ENCODE data around the gene KCNAB3. TPM values are rescaled to one million over a fixed set of nuclear protein-coding genes. Genes with fewer than 3 reads are reported as not detected.
"Not testable (repeated sequence)": the region's sequence is repeated elsewhere in the genome, so short reads cannot be mapped to it uniquely, and the experiment has no call there.

The KCNAB3 gene
- 0.61 and 0.73 TPM in 2 replicates for total RNA-seq (2014; rRNA removed; shearing (Covaris generic))

DNA sequence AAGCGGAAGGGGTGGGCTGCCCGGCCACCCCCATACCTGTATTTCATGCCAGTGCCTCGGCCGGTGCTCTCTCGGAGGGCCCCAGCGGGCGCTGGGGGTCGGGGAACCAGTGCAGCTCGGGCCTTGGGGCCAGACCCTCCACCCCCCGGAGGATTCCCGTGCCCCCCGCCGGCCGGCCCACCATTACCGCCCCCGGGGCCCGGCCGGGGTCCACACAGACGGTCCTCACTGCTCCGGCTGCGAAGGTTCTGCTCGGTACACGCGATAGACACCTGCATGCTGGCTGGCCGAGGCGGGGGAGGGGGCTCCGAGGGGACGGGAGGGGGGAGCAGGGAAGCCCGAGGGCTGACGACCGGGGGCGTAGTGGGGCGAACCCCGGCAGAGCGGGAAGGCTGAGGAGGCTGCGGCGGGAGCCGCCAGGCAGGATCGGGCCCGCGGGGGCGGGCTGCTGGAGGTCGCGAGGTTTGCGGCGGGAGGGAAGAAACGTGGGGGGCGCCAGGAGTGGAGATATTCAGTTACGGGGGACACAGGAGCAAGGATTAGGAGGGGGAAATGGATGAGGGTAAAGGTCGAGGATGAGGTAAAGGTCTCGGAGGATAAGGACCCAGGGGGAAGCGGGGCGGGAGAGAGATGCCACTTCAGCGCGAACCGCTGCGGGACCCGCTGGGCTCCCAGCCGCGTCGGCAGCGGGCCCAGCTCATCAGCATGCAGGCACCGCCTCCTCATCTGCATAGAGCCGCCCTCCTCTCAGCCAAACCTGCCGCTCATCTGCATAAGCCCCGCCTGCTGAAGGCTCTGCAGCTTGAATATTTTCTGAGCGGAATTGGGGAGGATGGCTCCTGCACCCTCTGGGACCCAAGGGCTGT lies at the start of gene KCNAB3:
Gene KCNAB3, minus strand, starts transcription at position 699 of the 866 bp plus-strand sequence. Its CDS starts 421 bp downstream, at position 278.
- no peaks in the 10 kb centered on the region for H3K27me3 ChIP-seq
- DNase-seq, result no peak
- H3K36me3 ChIP-seq, result peaks cover 4% of the 10 kb centered on the region; the same call in 1 of the 2 replicates
- H3K27ac ChIP-seq, result no peak within 1 kb of the TSS
- no peak within 1 kb of the TSS for H3K4me3 ChIP-seq
- H3K9me3 ChIP-seq (replicated peaks), result no peaks in the 10 kb centered on the region
- 0 out of 2 replicates have a peak, but pooled peaks cover 3% of the 10 kb centered on the region for H3K4me1 ChIP-seq

DNA sequence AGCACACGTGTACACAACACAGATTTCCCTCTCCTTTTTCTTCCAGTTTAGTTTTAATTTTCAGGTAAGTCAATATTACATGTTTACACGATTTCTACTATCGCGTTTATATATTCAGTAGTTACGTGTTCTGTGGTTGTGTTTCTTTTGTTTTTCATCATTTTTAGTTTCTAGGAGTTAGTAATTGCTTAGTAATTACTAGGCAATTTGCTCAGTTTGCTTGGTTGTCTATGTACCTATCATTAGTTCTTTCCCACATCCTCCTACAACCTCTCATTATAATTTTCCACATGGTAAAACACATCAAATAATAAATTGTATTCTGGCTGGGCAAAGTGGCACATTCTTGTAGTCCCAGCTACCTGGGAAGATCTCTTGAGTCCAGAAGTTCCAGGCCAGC lies 48.1 kb upstream of the KCNAB3 start:
- Histone ChIP-seq H3K27ac (no peak overlapping the region), H3K27me3 (no peaks in the 10 kb centered on the region), H3K4me3 (no peak overlapping the region), H3K9me3 (replicated peaks) (no peaks in the 10 kb centered on the region), H3K36me3 (no peaks in the 10 kb centered on the region), H3K4me1 (no peaks in the 10 kb centered on the region)
- no peak for DNase-seq

DNA sequence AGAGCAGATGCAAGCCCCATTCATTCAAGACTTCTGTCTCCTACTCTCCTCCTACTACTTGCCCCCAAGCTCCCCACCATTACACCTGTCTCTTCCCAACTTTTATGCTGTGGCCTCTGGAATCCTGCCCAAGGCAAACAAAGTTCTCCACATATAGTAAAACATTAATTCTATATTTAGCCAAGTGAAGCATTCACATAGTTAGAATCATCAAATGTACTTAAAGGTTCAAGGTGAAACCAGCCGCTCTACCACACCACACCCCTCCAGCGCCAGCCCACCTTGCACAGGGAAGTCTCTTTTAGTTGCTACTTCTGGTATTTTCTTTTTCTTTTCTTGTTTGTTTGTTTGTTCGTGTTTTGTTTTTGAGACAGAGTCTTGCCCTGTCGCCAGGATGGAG lies 47.4 kb upstream of the KCNAB3 start:
- DNase-seq, result no peak
- no peak overlapping the region for H3K4me3 ChIP-seq
- H3K4me1 ChIP-seq, result no peaks in the 10 kb centered on the region
- no peaks in the 10 kb centered on the region for H3K9me3 ChIP-seq (replicated peaks)
- no peak overlapping the region for H3K27ac ChIP-seq
- no peaks in the 10 kb centered on the region for H3K36me3 ChIP-seq
- no peaks in the 10 kb centered on the region for H3K27me3 ChIP-seq

GRCh38 chr17:7974638-7975131 lies 45.0 kb upstream of the KCNAB3 start:
- Histone ChIP-seq H3K4me3 (no peak overlapping the region), H3K27me3 (no peaks in the 10 kb centered on the region), H3K36me3 (no peaks in the 10 kb centered on the region), H3K9me3 (replicated peaks) (no peaks in the 10 kb centered on the region), H3K27ac (no peak overlapping the region), H3K4me1 (no peaks in the 10 kb centered on the region)
- no peak for DNase-seq

DNA sequence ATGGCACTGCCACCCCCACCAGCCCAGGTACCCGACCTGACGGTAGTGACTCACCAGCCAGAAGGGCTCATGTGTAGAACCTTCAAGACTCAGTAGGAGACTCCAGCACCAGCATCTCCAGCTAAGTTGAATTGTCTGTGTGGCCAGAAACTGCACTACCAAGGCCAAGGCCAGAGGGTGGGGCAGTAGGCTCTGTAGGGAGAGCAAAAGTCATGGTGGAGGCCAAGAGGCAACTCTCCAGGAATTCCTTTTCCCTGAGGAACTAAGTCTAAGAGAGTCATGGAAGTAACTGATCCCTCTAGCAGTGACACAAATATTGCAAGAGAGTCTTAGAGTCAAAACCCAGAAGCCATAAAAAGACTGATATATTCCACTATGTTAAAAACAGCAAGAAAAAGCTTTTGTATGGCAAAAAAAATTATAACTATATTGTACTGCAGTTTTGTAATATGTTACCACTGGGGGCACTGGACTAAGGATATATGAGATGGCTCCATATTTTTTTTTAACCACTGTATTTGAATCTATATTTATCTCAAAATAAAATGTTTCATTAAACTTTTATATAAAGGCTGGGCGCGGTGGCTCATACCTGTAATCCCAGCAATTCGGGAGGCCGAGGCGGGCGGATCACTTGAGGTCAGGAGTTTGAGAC lies 42.6 kb upstream of the KCNAB3 start:
- no peaks in the 10 kb centered on the region for H3K36me3 ChIP-seq
- no peaks in the 10 kb centered on the region for H3K27me3 ChIP-seq
- no peaks in the 10 kb centered on the region for H3K9me3 ChIP-seq (replicated peaks)
- H3K27ac ChIP-seq, result no peak overlapping the region
- H3K4me1 ChIP-seq, result no peaks in the 10 kb centered on the region
- no peak overlapping the region for H3K4me3 ChIP-seq
- DNase-seq, result no peak

DNA sequence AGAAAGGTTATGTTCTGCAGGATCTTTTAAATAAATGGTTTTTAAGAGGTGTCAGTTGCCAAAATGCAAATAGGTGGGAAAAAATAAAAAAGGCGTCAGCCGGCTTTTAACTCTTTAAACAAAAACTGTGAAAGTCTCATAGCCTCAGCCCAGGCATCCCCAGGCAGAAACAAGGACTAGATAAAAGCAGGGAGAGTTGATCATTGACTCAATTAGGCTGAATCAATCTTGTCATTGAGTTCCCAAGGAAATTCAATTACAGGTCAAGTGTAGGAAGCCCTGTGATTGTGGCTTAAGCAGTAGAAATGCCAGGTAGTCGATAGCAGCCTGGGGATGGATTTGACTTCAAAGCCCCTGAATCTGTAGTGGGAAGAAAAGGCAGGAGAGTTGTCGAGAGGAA lies 42.0 kb upstream of the KCNAB3 start:
- Histone ChIP-seq H3K4me1 (no peaks in the 10 kb centered on the region), H3K4me3 (no peak overlapping the region), H3K27ac (no peak overlapping the region), H3K9me3 (replicated peaks) (no peaks in the 10 kb centered on the region), H3K36me3 (no peaks in the 10 kb centered on the region), H3K27me3 (no peaks in the 10 kb centered on the region)
- no peak for DNase-seq

GRCh38 chr17:7969433-7969832 lies 39.8 kb upstream of the KCNAB3 start:
- Histone ChIP-seq H3K4me1 (no peaks in the 10 kb centered on the region), H3K4me3 (no peak overlapping the region), H3K9me3 (replicated peaks) (no peaks in the 10 kb centered on the region), H3K36me3 (no peaks in the 10 kb centered on the region), H3K27me3 (no peaks in the 10 kb centered on the region), H3K27ac (no peak overlapping the region)
- no peak for DNase-seq

- H3K9me3 ChIP-seq (replicated peaks), result no peaks in the 10 kb centered on the region
- no peaks in the 10 kb centered on the region for H3K27me3 ChIP-seq
- no peak for DNase-seq
Measured at GRCh38 chr17:7967751-7968150, 38.1 kb upstream of the KCNAB3 start.

GRCh38 chr17:7961421-7961820 lies 31.8 kb upstream of the KCNAB3 start:
- Histone ChIP-seq H3K4me3 (no peak overlapping the region), H3K36me3 (no peaks in the 10 kb centered on the region), H3K9me3 (replicated peaks) (no peaks in the 10 kb centered on the region), H3K27me3 (no peaks in the 10 kb centered on the region), H3K27ac (no peak overlapping the region), H3K4me1 (no peaks in the 10 kb centered on the region)
- no peak for DNase-seq

More at GRCh38 chr17:7967751-7968150, 38.1 kb upstream of the KCNAB3 start:
- Histone ChIP-seq H3K4me1 (no peaks in the 10 kb centered on the region), H3K4me3 (no peak overlapping the region), H3K27ac (no peak overlapping the region), H3K36me3 (no peaks in the 10 kb centered on the region)

DNA sequence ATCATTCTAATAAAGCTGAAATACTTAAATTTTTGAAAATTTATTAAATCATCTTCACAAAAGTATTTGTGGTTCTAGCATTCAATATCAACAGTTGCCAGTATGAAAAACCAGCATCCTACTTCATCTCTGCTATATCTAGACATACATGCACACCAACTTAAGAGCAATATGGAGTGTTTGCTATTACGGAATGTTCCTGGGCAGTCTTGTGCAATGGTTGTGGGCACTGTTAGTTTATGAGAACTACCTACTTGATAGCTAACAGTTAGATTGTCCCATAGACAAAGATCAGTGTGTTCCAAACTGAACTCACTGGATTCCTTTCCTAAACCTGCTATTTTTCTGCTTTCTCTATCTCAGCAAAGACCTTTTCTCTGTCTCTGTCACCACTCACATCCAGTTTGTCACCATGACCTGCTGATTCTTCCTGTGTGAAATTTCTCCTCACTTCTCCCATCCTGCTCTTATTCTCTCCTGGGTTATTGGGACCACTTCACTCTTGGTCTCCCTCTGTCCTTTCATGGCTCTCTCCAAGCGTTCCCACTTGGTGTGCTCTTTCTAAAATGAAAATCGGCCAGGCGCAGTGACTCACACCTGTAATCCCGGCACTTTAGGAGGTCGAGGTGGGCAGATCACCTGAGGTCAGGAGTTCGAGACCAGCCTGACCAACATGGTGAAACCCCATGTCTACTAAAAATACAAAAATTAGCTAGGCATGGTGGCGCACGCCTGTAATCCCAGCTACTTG lies 30.0 kb upstream of the KCNAB3 start:
- Histone ChIP-seq H3K27me3 (no peaks in the 10 kb centered on the region), H3K9me3 (replicated peaks) (no peaks in the 10 kb centered on the region), H3K36me3 (no peaks in the 10 kb centered on the region), H3K4me1 (no peaks in the 10 kb centered on the region), H3K27ac (no peak overlapping the region), H3K4me3 (no peak overlapping the region)
- DNase-seq, result no peak

DNA sequence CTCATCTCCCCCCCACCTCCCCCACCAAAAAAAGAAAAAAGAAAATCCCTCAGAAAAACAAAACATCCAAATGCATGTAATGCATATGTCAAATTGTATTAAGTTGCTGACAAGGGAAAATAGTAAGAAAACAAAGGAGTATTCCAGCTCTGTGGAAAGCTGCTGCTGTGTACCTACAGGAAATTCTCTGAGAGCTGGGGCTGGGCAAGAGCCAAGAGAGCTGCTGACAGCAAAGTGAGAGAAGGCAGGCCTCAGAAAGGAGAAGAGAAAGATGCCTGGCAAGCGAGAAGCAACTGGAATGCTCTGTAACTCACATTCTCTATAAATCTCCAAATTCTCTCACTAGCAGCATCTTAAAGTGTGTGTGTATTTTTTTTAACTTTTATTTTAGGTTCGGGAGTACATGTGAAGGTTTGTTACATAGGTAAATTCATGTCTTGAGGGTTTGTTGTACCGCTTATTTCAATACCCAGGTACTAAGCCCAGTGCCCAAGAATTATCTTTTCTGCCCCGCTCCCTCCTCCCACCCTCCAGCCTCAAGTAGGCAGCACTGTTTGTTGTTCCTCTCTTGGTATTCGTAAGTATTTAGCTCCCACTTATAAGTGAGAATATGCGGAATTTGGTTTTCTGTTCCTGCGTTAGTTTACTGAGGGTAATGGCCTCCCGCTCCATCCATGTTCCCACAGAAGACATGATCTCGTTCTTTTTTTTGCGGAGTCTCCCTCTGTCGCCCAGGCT lies 26.7 kb upstream of the KCNAB3 start:
- Histone ChIP-seq H3K4me3 (no peak overlapping the region), H3K4me1 (no peaks in the 10 kb centered on the region), H3K27ac (no peak overlapping the region), H3K36me3 (no peaks in the 10 kb centered on the region), H3K9me3 (replicated peaks) (no peaks in the 10 kb centered on the region), H3K27me3 (no peaks in the 10 kb centered on the region)
- DNase-seq, result no peak

- Histone ChIP-seq H3K4me1 (no peaks in the 10 kb centered on the region), H3K27ac (no peak overlapping the region), H3K4me3 (no peak overlapping the region), H3K27me3 (no peaks in the 10 kb centered on the region), H3K9me3 (replicated peaks) (no peaks in the 10 kb centered on the region), H3K36me3 (no peaks in the 10 kb centered on the region)
- no peak for DNase-seq
Measured at GRCh38 chr17:7955414-7956227, 26.0 kb upstream of the KCNAB3 start.

DNA sequence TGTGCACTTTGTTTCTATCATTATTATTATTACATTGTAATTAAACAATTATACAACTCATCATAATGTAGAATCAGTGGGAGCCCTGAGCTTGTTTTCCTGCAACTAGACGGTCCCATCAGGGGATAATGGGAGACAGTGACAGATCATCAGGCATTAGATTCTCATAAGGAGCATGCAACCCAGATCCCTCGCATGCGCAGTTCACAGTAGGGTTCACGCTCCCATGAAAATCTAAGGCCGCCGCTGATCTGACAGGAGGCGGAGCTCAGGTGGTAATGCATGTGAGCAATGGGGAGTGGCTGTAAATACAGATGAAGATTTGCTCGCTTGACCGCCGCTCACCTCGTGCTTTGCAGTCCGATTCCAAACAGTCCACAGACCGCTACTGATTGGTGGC lies 23.6 kb upstream of the KCNAB3 start:
- H3K9me3 ChIP-seq (replicated peaks); DNase-seq; H3K27ac ChIP-seq; H3K4me1 ChIP-seq; H3K4me3 ChIP-seq; H3K27me3 ChIP-seq; H3K36me3 ChIP-seq: not testable (repeated sequence)

All from SJCRH30 (cell line).